GM19463 (cell line): ENCODE measurements around the gene INHBC.
"Not testable (repeated sequence)": the region's sequence is repeated elsewhere in the genome, so short reads cannot be mapped to it uniquely, and the experiment has no call there.

ENCODE experiments used
- ATAC-seq: cut with Tn5 transposase; IDR thresholded peaks from one replicate; pipeline ENCODE4 v1.9.1; 2021; ENCODE audit warnings: mild to moderate bottlenecking, moderate library complexity; ENCODE audit not compliant: unreplicated experiment

Gene INHBC

GRCh38 chr12:57429473-57430111 is 5.0 kb upstream of the INHBC start:
- ATAC-seq, result no peak

DNA sequence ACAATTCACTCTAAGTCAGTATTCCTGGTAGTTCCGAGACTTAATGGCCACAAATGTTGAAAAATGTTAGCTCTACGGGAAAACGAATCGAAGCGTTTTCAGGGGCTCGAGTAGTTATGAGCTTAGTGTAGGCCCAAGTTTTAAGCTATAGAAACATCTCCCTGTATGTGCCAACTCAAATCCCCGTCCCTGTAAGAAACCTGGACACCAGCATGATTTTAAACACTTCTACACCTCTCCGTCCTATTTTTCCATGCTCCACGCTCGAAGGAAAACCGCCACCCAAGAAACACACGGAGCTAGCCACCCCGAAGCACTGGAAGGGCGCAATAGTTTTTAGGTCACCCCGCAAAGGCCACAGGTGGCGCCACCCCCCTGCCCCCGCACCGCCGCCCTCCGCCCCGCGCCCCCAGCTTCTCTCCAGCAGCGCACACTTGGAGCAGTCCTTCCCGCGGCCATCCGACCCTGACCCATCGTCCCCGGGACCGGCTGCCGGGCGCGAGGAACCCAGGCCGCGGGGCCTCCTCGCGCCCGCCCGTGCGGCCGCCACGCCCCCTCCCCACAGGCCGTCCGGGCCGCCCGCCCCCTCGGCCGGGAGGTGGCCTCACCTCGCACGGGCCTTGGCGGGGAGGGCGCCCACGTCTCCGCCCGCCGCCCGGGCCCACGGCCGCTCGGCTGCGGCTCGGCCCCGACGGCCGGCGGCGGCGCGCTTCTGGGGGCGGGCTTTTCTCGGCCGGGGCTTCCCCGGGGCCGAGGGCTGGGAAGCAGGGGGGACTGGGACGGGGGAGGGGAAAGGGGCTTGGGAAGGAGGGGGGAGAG is 4.3 kb upstream of the INHBC start:
- peak; percentile 58 for ATAC-seq

DNA sequence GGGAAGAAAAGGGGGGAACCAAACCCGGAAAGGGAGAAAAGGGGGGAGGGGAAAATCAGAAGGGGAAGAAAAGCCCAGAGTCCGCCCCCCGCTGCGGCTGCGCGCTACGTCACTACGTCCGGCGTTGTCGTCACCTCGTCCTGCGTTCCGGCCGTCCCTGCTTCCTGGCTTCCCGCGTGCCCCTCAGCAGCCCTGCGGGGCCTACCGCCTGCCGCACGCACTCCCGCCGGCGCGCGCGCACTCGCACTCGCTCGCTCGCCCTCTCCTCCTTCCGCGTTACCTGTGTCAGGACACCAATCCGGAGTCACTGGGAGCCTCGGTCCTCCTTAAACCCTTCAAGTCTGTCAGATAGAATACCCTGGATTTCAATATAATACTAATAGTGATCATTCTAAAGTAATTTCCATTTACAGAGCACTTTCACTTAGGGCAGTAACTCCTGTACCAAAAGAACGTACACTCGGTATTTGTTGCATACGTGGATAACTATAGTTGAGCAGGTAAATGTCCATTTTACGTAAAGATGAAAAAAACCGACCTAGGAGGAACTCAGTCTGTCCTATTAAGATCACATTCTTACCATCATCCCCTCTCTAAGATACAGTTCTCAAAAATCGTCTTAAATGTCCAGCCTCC is 3.5 kb upstream of the INHBC start, which contains the start of gene R3HDM2:
R3HDM2 (minus strand) TSS at position 113 of the 636 bp plus-strand sequence. CDS start 120,615 bp downstream, outside the sequence.
- ATAC-seq, result peak; percentile 93

DNA sequence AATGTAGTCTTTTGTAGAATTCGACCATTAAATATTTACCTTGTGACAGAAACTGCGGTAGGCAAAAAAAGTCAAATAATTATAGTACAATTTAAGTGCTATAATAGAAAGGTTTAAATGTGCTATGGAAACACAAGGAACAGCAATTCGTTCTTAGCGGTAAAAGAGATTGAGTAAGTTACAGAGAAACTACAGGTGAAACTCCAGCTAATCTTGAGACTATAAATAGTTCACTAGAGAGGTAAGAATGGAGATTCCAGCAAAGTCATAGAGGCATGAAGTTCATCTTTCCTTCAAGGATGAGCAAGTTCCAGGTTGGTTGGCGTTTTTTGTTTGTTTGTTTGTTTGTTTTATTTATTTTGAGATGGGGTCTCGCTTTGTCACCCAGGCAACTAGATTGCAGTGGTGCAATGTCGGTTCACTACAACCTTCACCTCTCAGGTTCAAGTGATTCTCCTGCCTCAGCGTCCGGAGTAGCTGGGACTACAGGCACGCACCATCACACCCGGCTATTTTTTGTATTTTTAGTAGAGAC is 2.9 kb upstream of the INHBC start:
- ATAC-seq, result no peak

DNA sequence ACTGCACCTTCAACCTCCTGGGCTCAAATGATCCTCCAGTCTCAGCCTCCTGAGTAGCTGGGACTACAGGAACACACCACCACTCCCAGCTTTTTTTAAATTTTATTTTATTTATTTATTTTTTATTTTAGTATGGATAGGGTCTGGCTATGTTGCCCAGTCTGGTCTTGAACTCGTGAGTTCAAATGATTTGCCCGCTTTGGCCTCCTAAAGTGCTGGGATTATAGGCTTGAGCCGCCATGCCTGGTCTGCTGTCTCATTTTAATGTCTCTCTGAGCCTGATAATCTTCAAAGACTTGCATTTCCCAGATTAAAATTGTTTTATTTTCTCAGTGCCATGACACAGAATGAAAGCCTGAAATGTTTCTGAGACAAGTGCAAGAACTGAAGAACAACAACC is 1.2 kb upstream of the INHBC start:
- no peak for ATAC-seq

GRCh38 chr12:57435293-57435692 is 709 bp downstream of the INHBC start:
- no peak for ATAC-seq

GRCh38 chr12:57438400-57438799 is 3.8 kb downstream of the INHBC start:
- ATAC-seq, result no peak

- no peak for ATAC-seq
Measured at GRCh38 chr12:57439762-57440266, 5.2 kb downstream of the INHBC start.

DNA sequence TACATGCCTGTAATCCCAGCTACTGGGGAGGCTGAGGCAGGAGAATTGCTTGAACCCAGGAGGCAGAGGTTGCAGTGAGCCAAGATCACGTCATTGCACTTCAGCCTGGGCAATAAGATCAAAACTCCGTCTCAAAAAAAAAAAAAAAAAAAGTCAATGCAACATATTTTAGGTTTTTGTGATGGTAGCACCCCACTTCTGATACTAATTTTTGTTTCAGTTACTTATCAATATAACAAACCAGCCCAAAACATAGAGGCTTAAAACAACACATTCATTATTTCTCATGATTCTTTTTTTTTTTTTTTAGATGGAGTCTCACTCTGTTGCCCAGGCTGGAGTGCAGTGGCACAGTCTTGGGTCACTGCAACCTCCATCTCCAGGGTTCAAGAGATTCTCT is 6.8 kb downstream of the INHBC start:
- not testable (repeated sequence) for ATAC-seq

GRCh38 chr12:57441846-57442427 is 7.4 kb downstream of the INHBC start:
- ATAC-seq, result no peak

DNA sequence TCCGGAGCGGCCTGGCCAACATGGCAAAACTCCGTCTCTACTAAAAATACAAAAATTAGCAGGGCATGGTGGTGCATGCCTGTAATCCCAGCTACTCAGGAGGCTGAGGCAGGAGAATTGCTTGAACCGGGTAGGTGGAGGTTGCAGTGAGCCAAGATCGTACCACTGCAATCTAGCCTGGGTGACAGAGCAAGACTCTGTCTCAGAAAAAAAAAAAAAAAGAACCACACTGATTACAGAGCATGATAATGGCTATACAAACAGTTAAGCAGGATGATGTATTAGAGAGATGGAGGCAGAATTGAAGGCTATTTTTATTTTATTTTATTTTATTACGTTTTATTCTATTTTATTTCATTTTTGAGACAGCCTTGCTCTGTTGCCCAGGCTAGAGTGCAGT is 9.8 kb downstream of the INHBC start:
- ATAC-seq, result not testable (repeated sequence)

DNA sequence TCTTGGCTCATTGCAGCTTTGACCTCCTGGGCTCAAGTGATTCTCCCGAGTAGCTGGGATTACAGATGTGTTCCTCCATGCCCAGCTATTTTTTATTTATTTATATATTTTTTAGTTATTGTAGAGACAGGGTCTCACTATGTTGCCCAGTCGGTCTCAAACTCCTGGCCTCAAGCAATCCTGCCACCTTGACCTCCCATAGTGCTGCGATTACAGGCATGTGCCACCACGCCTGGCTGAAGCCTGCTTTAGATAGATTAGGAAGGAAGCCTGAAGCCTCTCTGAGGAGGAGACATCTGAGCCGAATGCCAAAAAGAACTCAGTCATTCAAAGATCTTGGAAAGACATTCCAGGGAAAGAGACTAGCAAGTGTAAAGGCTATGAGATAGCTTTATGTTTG is 10.2 kb downstream of the INHBC start:
- ATAC-seq, result no peak

DNA sequence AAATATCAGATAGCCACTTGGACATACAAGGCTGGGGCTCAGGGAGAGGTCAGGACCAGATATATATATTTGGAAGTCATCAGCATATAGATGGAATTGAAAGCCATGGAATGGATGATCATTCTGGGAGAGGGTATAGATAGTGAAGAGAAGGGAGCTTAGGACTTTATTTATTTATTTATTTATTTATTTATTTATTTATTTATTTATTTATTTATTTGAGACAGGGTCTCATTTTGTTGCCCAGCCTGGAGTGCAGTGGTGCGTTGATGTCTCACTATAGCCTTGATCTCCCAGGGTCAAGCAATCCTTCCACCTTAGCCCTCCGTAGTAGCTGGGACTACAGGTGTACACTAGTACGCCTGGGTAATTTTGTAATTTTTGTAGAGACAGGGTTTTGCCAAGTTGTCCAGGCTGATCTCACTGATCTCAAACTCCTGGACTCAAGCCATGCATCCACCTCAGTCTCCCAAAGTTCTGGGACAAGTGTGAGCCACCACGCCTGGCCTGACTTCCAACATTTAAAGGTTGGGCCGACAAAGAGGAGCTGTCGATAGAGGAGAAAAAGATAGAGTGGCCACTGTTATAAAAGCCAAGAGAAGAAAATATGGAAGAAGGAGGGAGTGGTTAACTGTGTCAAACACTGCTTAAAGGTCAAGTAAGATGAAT is 11.8 kb downstream of the INHBC start:
- no peak for ATAC-seq

DNA sequence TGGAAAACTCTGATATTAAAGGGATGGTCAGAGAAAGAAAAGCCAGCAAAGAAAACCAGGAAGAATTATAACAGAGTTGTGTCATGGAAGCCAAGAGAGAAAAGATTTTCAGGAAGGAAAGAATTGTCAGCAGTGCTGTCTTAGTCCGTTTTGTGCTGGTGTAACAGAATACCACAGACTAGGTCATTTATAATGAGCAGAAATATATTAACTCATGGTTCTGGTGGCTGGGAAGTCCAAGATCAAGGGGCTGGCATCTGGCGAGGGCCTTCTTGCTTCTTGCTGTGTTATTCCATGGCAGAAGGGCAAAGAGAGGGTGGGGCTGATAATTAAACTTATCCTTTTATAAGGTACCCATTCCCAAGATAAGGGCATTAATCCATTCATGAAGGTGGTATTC is 14.1 kb downstream of the INHBC start:
- no peak for ATAC-seq

GRCh38 chr12:57449375-57449774 is 14.8 kb downstream of the INHBC start:
- ATAC-seq, result no peak

- ATAC-seq, result no peak
Measured at GRCh38 chr12:57450057-57450456, 15.5 kb downstream of the INHBC start.

- ATAC-seq, result no peak
Measured at GRCh38 chr12:57451233-57451778, 16.7 kb downstream of the INHBC start.

GRCh38 chr12:57452181-57452936 is 17.8 kb downstream of the INHBC start:
- ATAC-seq, result no peak

GRCh38 chr12:57452937-57453509 is 18.4 kb downstream of the INHBC start:
- ATAC-seq, result peak; percentile 42
